GM12878 (cell line): ENCODE measurements around the gene ADGRG1. TPM values are rescaled to one million over a fixed set of nuclear protein-coding genes. Genes with fewer than 3 reads are reported as not detected.

Source experiments
- ATAC-seq: fragments of 200-7000 bp; cut with Tn5 transposase; 3 replicates; pipeline ENCODE4 v1.9.1; 2020; ENCODE audit warnings: mild to moderate bottlenecking, moderate library complexity
- BruUV-seq: library from RNA; stranded (reverse); fragments of 400-500 nt; replicated peaks from 2 replicates; lab custom pipeline; 2021; lab: Mats Ljungman, UMichigan
- CTCF ChIA-PET: fragments of 300-600 bp; sonication (Branson Sonifier 250); formaldehyde crosslinking; extraction: SDS; loops from one replicate; lab custom pipeline; 2021; ENCODE audit warnings: inconsistent platforms; lab: Yijun Ruan, JAX
- POLR2A ChIA-PET: fragments of 350-600 bp; formaldehyde crosslinking; extraction: SDS; loops from one replicate; lab custom pipeline; 2021; ENCODE audit warnings: inconsistent platforms; lab: Charles Lee
- RAD21 ChIA-PET: fragments of 300-600 bp; sonication (Branson Sonifier 250); formaldehyde crosslinking; loops from one replicate; lab custom pipeline; 2023; ENCODE audit warnings: antibody characterized with exemption; ENCODE audit not compliant: unreplicated experiment; lab: Charles Lee
- SMC1A ChIA-PET: fragments of 300-600 bp; sonication (Branson Sonifier 250); formaldehyde crosslinking; loops from one replicate; lab custom pipeline; 2023; ENCODE audit not compliant: unreplicated experiment, uncharacterized antibody; lab: Charles Lee
- DNase-seq: peaks from one replicate; pipeline ENCODE4 v3.0.0-alpha.2; 2011; ENCODE audit warnings: low read depth, low spot score
- FAIRE-seq: peaks from 3 replicates; lab custom pipeline; 2011; peaks lifted over from hg19 to GRCh38; lab: Jason Lieb, UNC
- H2AFZ ChIP-seq: 2 replicates; pipeline ENCODE4 v1.6.0; 2011; ENCODE audit warnings: low read depth, low read length, control low read depth; ENCODE audit not compliant: control insufficient read depth
- H3K27ac ChIP-seq: 2 replicates; pipeline ENCODE4 v1.5.1; 2011; ENCODE audit warnings: control low read depth; ENCODE audit not compliant: control insufficient read depth, insufficient read depth
- H3K27me3 ChIP-seq, 2 experiments: replicated peaks in 1 of 2; 2 replicates each; pipeline versions ENCODE4 v1.6.0 to v1.6.1; 2011; ENCODE audit warnings: low read length in 1 of 2; ENCODE audit not compliant: control insufficient read depth in 2 of 2, insufficient read depth in 2 of 2
- H3K36me3 ChIP-seq, 2 experiments: 2 replicates each; pipeline ENCODE4 v1.5.1; 2011; ENCODE audit warnings: low read length in 1 of 2; ENCODE audit not compliant: control insufficient read depth in 2 of 2, insufficient read depth in 2 of 2
- H3K4me1 ChIP-seq: 2 replicates; pipeline ENCODE4 v1.6.1; 2011; ENCODE audit warnings: mild to moderate bottlenecking, low read length, moderate library complexity, mixed read lengths; ENCODE audit not compliant: control insufficient read depth, insufficient read depth
- H3K4me2 ChIP-seq: 2 replicates; pipeline ENCODE4 v1.6.0; 2011; ENCODE audit warnings: control low read depth; ENCODE audit not compliant: control insufficient read depth, insufficient read depth
- H3K4me3 ChIP-seq: fragments of 200-600 bp; sonication (generic); 2 replicates; pipeline ENCODE4 v1.5.1; 2016
- H3K79me2 ChIP-seq: 2 replicates; pipeline ENCODE4 v1.6.0; 2011; ENCODE audit warnings: low read length; ENCODE audit not compliant: control insufficient read depth, insufficient read depth
- H3K9ac ChIP-seq: 2 replicates; pipeline ENCODE4 v1.8.0; 2011; ENCODE audit warnings: low read length, control low read depth, mixed read lengths; ENCODE audit not compliant: control insufficient read depth, insufficient read depth
- H3K9me3 ChIP-seq: replicated peaks from 3 replicates; pipeline ENCODE4 v1.5.1; 2011; ENCODE audit warnings: mild to moderate bottlenecking, low read length; ENCODE audit not compliant: control insufficient read depth, insufficient read depth
- H4K20me1 ChIP-seq: 2 replicates; pipeline ENCODE4 v1.6.0; 2011; ENCODE audit not compliant: control insufficient read depth, insufficient read depth
- FOXK2 ChIP-seq: fragments of 450-650 bp; IDR thresholded peaks from 2 replicates; pipeline ENCODE4 v1.6.1; 2017; ENCODE audit warnings: mild to moderate bottlenecking, moderate library complexity
- IKZF2 ChIP-seq, 2 experiments: fragments of 450-650 bp; IDR thresholded peaks; 2 replicates each; pipeline ENCODE4 v1.6.1; 2017; ENCODE audit warnings: mild to moderate bottlenecking in 2 of 2, moderate library complexity in 2 of 2
- KDM1A ChIP-seq: fragments of 200-600 bp; sonication (generic); IDR thresholded peaks from 2 replicates; pipeline ENCODE4 v1.6.1; 2016; ENCODE audit warnings: borderline replicate concordance
- MXI1 ChIP-seq: fragments of 150-350 bp; IDR thresholded peaks from 2 replicates; pipeline ENCODE4 v1.6.1; 2011; ENCODE audit warnings: low read depth, mild to moderate bottlenecking, inconsistent platforms, low read length, improper control_type of control experiment
- PAX5 ChIP-seq: IDR thresholded peaks from 2 replicates; pipeline ENCODE4 v1.6.1; 2011; ENCODE audit warnings: low read depth, low read length, borderline replicate concordance
- POLR2AphosphoS5 ChIP-seq: IDR thresholded peaks from 2 replicates; pipeline ENCODE4 v1.6.1; 2011; ENCODE audit warnings: mild to moderate bottlenecking, low read length, inconsistent platforms
- SMARCA5 ChIP-seq: fragments of 450-650 bp; IDR thresholded peaks from 2 replicates; pipeline ENCODE4 v1.6.1; 2017; ENCODE audit warnings: mild to moderate bottlenecking
- TAF1 ChIP-seq: IDR thresholded peaks from 2 replicates; pipeline ENCODE4 v1.6.1; 2011; ENCODE audit warnings: mild to moderate bottlenecking, low read depth, low read length, borderline replicate concordance
- TARDBP ChIP-seq: IDR thresholded peaks from 2 replicates; pipeline ENCODE4 v1.6.1; 2016; ENCODE audit warnings: borderline replicate concordance
- TCF3 ChIP-seq: IDR thresholded peaks from 2 replicates; pipeline ENCODE4 v1.6.1; 2012; ENCODE audit warnings: low read depth, mild to moderate bottlenecking, low read length, borderline replicate concordance; ENCODE audit not compliant: insufficient read depth
- YY1 ChIP-seq: IDR thresholded peaks from 2 replicates; pipeline ENCODE4 v1.6.1; 2011; ENCODE audit warnings: low read depth, mild to moderate bottlenecking, low read length
- WGBS: methylation state at CpG from one replicate; pipeline ENCODE4 v1.1.6; 2016; ENCODE audit warnings: low lambda C conversion rate; ENCODE audit not compliant: insufficient replicate concordance, insufficient coverage; ENCODE audit errors: missing lambda C conversion rate; 5-methylcytosine and 5-hydroxymethylcytosine counted together
- in situ Hi-C: fragments of 300-500 bp; cut with MboI; formaldehyde crosslinking; loops from 9 replicates; pipeline ENCODE4 v1.14.3; 2018; ENCODE audit warnings: mixed read lengths
- intact Hi-C: fragments of 100-400 bp; cut with micrococcal nuclease; formaldehyde crosslinking; loops from one replicate; pipeline ENCODE4 v1.14.2; 2022; ENCODE audit not compliant: unreplicated experiment
- polyA plus RNA-seq, 11 experiments: library from polyadenylated mRNA; depleted of rRNA in 4 of 11; unstranded in 6 of 11; stranded (reverse) in 5 of 11; fragments of >200 nt; fragmentation: Nextera tagmentation in 4 of 11; fragmentation: Illumina TruSeq in 1 of 11; extraction: Ambion mirVana in 4 of 11; extraction: Trizol in 1 of 11; gene quantifications; 1 replicate in 1 of 11; 2 replicates in 10 of 11; pipeline versions ENCODE4 v1.2.1 to v1.2.3, GENCODE V29; 2011 to 2016; ENCODE audit warnings: inconsistent platforms in 2 of 11, missing spikeins in 2 of 11, low read depth in 1 of 11
- total RNA-seq, 4 experiments: library from RNA; depleted of rRNA in 3 of 4; stranded (reverse); fragments of >200 nt in 3 of 4; fragmentation: Illumina TruSeq in 1 of 4; extraction: Trizol in 1 of 4; gene quantifications; 2 replicates each; pipeline versions ENCODE4 v1.2.1 to v1.2.3, GENCODE V29; 2013 to 2021
- TF ChIP-seq, protein P1 (sequence below): IDR thresholded peaks from 2 replicates; pipeline ENCODE4 v1.6.1; 2012; ENCODE audit warnings: low read depth, low read length, improper control_type of control experiment
- TF ChIP-seq, protein P2 (sequence below): fragments of 450-650 bp; IDR thresholded peaks from 2 replicates; pipeline ENCODE4 v1.6.1; 2018; ENCODE audit warnings: borderline replicate concordance, mild to moderate bottlenecking; ENCODE audit not compliant: partially characterized antibody
- TF ChIP-seq, protein P3 (sequence below): fragments of 450-650 bp; formaldehyde crosslinking; IDR thresholded peaks from 2 replicates; pipeline ENCODE4 v1.4.0; 2022; ENCODE audit warnings: mild to moderate bottlenecking, moderate library complexity
- TF ChIP-seq, protein P4 (sequence below): IDR thresholded peaks from 2 replicates; pipeline ENCODE4 v1.6.1; 2012; ENCODE audit warnings: low read depth, low read length, improper control_type of control experiment

ADGRG1 gene
- total and polyA plus RNA-seq, 10 of the 15 experiments (the other 5 are each of a cell fraction or from before 2014, with no cell fraction given), result 0.07 to 2.0 (median 0.75) TPM

DNA sequence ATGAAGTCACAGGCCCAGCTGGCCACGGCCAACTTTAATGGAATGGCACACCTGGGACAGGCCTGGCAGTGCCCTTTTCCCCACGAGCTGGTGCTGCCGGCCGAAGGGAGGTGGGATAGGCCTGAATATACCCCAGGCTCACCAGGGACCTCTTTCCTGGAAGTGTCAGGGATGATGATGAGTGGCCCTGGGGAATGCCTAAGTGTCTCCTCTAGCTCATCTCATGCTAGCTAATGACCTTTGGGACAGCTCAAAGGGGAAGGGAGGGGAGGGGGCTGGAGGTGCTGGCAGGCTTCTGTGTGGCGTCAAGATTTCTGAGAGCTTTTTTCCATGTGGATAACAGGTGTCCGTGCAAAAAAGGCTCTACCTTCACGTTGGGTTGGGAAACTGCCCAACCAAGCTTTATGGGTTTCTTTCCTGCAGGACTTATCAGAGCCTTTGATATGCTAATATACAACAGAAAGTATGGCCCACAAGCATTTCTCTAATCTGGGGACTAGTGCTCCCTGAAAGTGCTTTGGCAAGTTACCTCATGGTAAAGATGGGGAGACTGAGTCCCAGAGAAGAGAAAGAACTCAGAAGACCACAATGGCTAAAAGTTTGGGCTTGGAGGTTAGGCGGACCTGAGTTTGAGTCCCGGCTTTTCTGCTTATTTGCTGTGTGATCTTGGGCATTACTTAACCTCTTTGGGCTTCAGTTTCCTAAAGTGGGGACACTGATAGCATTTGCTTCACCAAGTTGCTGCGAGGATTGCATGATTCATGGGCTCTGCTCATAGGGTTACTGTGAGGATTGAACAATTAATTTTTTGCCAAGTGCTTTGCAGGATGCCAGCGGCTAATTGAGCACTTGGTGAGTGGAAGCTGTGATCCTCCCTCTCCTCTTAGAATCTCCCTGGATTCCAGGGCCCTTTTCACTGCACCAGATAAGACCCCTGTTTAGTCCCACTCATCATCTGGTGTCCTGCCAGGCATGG, 14.0 kb downstream of the ADGRG1 start:
- no peak overlapping the region for H2AFZ ChIP-seq
- RAD21 ChIA-PET, result interaction anchor here (1.5 to 1.9 kb wide), 2 partner anchors 32 to 66 kb away, joined by 7 to 8 read pairs; no protein-coding TSS in a partner anchor
- FAIRE-seq (no peak), DNase-seq (no peak), ATAC-seq (no peak)
- H3K27me3 ChIP-seq, result peaks cover 0 to 3% of the 10 kb centered on the region in 2 experiments; a peak in 2 of 4 replicates
- no peak overlapping the region for H3K4me2 ChIP-seq
- intact Hi-C loops (no loop called here), in situ Hi-C loops (loop anchor here (5.0 kb wide), 1 partner anchor 40 kb away; no protein-coding TSS in a partner anchor)
- no peak overlapping the region for H3K27ac ChIP-seq
- SMC1A ChIA-PET, result interaction anchor here (0.7 to 3.1 kb wide), 4 partner anchors 15 to 67 kb away, joined by 3 to 17 read pairs (median 4); no protein-coding TSS in a partner anchor
- no peaks in the 10 kb centered on the region for H3K79me2 ChIP-seq
- CTCF ChIA-PET, result interaction anchor here (0.6 to 2.3 kb wide), 4 partner anchors 33 to 94 kb away, joined by 3 to 14 read pairs (median 4); no protein-coding TSS in a partner anchor
- H3K4me1 ChIP-seq, result peaks cover 4% of the 10 kb centered on the region
- H4K20me1 ChIP-seq, result no peaks in the 10 kb centered on the region
- 51% methylated on average over 11 of the region's 11 CpGs for WGBS
- no peak overlapping the region for H3K9ac ChIP-seq
- H3K36me3 ChIP-seq, result no peaks in the 10 kb centered on the region
- no peaks in the 10 kb centered on the region for H3K9me3 ChIP-seq
- no TSS peak for BruUV-seq
- H3K4me3 ChIP-seq, result no peak overlapping the region
- POLR2A ChIA-PET, result no interaction called here
- TF ChIP-seq, protein P1, sequence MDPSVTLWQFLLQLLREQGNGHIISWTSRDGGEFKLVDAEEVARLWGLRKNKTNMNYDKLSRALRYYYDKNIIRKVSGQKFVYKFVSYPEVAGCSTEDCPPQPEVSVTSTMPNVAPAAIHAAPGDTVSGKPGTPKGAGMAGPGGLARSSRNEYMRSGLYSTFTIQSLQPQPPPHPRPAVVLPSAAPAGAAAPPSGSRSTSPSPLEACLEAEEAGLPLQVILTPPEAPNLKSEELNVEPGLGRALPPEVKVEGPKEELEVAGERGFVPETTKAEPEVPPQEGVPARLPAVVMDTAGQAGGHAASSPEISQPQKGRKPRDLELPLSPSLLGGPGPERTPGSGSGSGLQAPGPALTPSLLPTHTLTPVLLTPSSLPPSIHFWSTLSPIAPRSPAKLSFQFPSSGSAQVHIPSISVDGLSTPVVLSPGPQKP, result no peak
- no peak for TF ChIP-seq KDM1A
- TF ChIP-seq, protein P2, sequence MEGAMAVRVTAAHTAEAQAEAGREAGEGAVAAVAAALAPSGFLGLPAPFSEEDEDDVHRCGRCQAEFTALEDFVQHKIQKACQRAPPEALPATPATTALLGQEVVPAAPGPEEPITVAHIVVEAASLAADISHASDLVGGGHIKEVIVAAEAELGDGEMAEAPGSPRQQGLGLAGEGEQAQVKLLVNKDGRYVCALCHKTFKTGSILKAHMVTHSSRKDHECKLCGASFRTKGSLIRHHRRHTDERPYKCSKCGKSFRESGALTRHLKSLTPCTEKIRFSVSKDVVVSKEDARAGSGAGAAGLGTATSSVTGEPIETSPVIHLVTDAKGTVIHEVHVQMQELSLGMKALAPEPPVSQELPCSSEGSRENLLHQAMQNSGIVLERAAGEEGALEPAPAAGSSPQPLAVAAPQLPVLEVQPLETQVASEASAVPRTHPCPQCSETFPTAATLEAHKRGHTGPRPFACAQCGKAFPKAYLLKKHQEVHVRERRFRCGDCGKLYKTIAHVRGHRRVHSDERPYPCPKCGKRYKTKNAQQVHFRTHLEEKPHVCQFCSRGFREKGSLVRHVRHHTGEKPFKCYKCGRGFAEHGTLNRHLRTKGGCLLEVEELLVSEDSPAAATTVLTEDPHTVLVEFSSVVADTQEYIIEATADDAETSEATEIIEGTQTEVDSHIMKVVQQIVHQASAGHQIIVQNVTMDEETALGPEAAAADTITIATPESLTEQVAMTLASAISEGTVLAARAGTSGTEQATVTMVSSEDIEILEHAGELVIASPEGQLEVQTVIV, result no peak
- TF ChIP-seq, protein P3, sequence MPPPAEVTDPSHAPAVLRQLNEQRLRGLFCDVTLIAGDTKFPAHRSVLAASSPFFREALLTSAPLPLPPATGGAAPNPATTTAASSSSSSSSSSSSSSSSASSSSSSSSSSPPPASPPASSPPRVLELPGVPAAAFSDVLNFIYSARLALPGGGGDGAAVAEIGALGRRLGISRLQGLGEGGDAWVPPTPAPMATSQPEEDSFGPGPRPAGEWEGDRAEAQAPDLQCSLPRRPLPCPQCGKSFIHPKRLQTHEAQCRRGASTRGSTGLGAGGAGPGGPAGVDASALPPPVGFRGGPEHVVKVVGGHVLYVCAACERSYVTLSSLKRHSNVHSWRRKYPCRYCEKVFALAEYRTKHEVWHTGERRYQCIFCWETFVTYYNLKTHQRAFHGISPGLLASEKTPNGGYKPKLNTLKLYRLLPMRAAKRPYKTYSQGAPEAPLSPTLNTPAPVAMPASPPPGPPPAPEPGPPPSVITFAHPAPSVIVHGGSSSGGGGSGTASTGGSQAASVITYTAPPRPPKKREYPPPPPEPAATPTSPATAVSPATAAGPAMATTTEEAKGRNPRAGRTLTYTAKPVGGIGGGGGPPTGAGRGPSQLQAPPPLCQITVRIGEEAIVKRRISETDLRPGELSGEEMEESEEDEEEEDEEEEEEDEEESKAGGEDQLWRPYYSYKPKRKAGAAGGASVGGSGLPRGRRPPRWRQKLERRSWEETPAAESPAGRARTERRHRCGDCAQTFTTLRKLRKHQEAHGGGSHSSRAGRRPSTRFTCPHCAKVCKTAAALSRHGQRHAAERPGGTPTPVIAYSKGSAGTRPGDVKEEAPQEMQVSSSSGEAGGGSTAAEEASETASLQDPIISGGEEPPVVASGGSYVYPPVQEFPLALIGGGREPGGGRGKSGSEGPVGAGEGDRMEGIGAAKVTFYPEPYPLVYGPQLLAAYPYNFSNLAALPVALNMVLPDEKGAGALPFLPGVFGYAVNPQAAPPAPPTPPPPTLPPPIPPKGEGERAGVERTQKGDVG, result no peak
- no peak for TF ChIP-seq YY1
- no peak for TF ChIP-seq TAF1
- TF ChIP-seq TCF3, result no peak
- TF ChIP-seq FOXK2, result no peak
- TF ChIP-seq, protein P4, sequence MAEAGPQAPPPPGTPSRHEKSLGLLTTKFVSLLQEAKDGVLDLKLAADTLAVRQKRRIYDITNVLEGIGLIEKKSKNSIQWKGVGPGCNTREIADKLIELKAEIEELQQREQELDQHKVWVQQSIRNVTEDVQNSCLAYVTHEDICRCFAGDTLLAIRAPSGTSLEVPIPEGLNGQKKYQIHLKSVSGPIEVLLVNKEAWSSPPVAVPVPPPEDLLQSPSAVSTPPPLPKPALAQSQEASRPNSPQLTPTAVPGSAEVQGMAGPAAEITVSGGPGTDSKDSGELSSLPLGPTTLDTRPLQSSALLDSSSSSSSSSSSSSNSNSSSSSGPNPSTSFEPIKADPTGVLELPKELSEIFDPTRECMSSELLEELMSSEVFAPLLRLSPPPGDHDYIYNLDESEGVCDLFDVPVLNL, result no peak
- no peak for TF ChIP-seq SMARCA5
- no peak for TF ChIP-seq TARDBP
- no peak for TF ChIP-seq MXI1
- no peak for TF ChIP-seq POLR2AphosphoS5
- TF ChIP-seq IKZF2 (IDR thresholded peaks at IDR 0.05), result no peak
- no peak for TF ChIP-seq PAX5
